Mesenchymal stem cell (in vitro differentiated cells and primary cell): ENCODE measurements around the gene H3-3A.

ENCODE experiments used
- DNase-seq: peaks from one replicate; pipeline ENCODE4 v3.0.0-alpha.2; 2013
- H2AFZ ChIP-seq: one replicate; pipeline ENCODE4 v1.6.1; 2013; ENCODE audit warnings: low read depth, mild to moderate bottlenecking, control low read depth, inconsistent platforms, low read length, moderate library complexity
- H2AK5ac ChIP-seq: 2 replicates; pipeline ENCODE4 v1.6.1; 2013; ENCODE audit warnings: low read length, moderate library complexity, mild to moderate bottlenecking, inconsistent platforms; ENCODE audit not compliant: severe bottlenecking
- H2BK120ac ChIP-seq: one replicate; pipeline ENCODE4 v1.6.1; 2013; ENCODE audit warnings: low read depth, mild to moderate bottlenecking, inconsistent platforms, low read length, moderate library complexity
- H2BK12ac ChIP-seq, 2 experiments: one replicate each; pipeline ENCODE4 v1.6.1; 2013; ENCODE audit warnings: inconsistent platforms in 2 of 2, low read length in 2 of 2, mild to moderate bottlenecking in 2 of 2, moderate library complexity in 2 of 2, control low read depth in 1 of 2
- H2BK15ac ChIP-seq: one replicate; pipeline ENCODE4 v1.6.1; 2013; ENCODE audit warnings: mild to moderate bottlenecking, low read depth, inconsistent platforms; ENCODE audit not compliant: poor library complexity, severe bottlenecking
- H2BK5ac ChIP-seq: 2 replicates; pipeline ENCODE4 v1.6.1; 2013; ENCODE audit warnings: low read depth, mild to moderate bottlenecking, low read length, control low read depth, inconsistent platforms; ENCODE audit not compliant: poor library complexity, severe bottlenecking
- H3K14ac ChIP-seq, 2 experiments: one replicate each; pipeline ENCODE4 v1.6.1; 2013; ENCODE audit warnings: inconsistent platforms in 2 of 2, low read length in 2 of 2, control low read depth in 1 of 2, mild to moderate bottlenecking in 1 of 2, moderate library complexity in 1 of 2
- H3K18ac ChIP-seq, 2 experiments: one replicate each; pipeline ENCODE4 v1.6.1; 2013; ENCODE audit warnings: inconsistent platforms in 2 of 2, low read length in 2 of 2, control low read depth in 1 of 2, low read depth in 1 of 2, mild to moderate bottlenecking in 1 of 2
- H3K23ac ChIP-seq, 2 experiments: one replicate each; pipeline ENCODE4 v1.6.1; 2013; ENCODE audit warnings: inconsistent platforms in 2 of 2, low read length in 2 of 2, mild to moderate bottlenecking in 2 of 2, moderate library complexity in 2 of 2, control low read depth in 1 of 2
- H3K27ac ChIP-seq: 2 replicates; pipeline ENCODE4 v1.5.1; 2013; ENCODE audit warnings: mild to moderate bottlenecking, moderate library complexity, low read length, control low read depth, inconsistent platforms; ENCODE audit not compliant: poor library complexity, severe bottlenecking
- H3K27me3 ChIP-seq, 2 experiments: 2 replicates each; pipeline versions ENCODE4 v1.6.1 to v1.7.0; 2013; ENCODE audit warnings: low read length in 2 of 2, mild to moderate bottlenecking in 2 of 2, moderate library complexity in 2 of 2, control low read depth in 1 of 2, inconsistent platforms in 1 of 2; ENCODE audit not compliant: control insufficient read depth in 1 of 2, insufficient read depth in 1 of 2
- H3K36me3 ChIP-seq, 2 experiments: 2 replicates each; pipeline versions ENCODE4 v1.6.1 to v1.7.0; 2013; ENCODE audit warnings: low read length in 2 of 2, control low read depth in 1 of 2, inconsistent platforms in 1 of 2, low read depth in 1 of 2, mild to moderate bottlenecking in 1 of 2; ENCODE audit not compliant: insufficient read depth in 2 of 2, control insufficient read depth in 1 of 2
- H3K4ac ChIP-seq, 2 experiments: one replicate each; pipeline ENCODE4 v1.6.1; 2013; ENCODE audit warnings: inconsistent platforms in 2 of 2, low read length in 2 of 2, mild to moderate bottlenecking in 2 of 2, moderate library complexity in 2 of 2, control low read depth in 1 of 2, low read depth in 1 of 2
- H3K4me1 ChIP-seq: 2 replicates; pipeline ENCODE4 v1.6.1; 2013; ENCODE audit warnings: low read depth, low read length, control low read depth; ENCODE audit not compliant: control insufficient read depth, insufficient read depth
- H3K4me2 ChIP-seq: 2 replicates; pipeline ENCODE4 v1.6.1; 2013; ENCODE audit warnings: low read length, mild to moderate bottlenecking, inconsistent platforms; ENCODE audit not compliant: poor library complexity, severe bottlenecking
- H3K4me3 ChIP-seq, 2 experiments: 2 replicates each; pipeline versions ENCODE4 v1.5.1 to v1.7.0; 2013; ENCODE audit warnings: low read length in 2 of 2, mild to moderate bottlenecking in 2 of 2, control low read depth in 1 of 2, low read depth in 1 of 2; ENCODE audit not compliant: insufficient read depth in 1 of 2
- H3K79me1 ChIP-seq: replicated peaks from 2 replicates; pipeline ENCODE4 v1.6.1; 2013; ENCODE audit warnings: mild to moderate bottlenecking, control low read depth, low read length, inconsistent platforms; ENCODE audit not compliant: poor library complexity, severe bottlenecking
- H3K9ac ChIP-seq: 2 replicates; pipeline ENCODE4 v1.7.0; 2013; ENCODE audit warnings: mild to moderate bottlenecking, low read length, moderate library complexity
- H3K9me3 ChIP-seq: 2 replicates; pipeline ENCODE4 v1.7.0; 2013; ENCODE audit warnings: mild to moderate bottlenecking, low read length; ENCODE audit not compliant: control insufficient read depth
- H4K8ac ChIP-seq: one replicate; pipeline ENCODE4 v1.6.1; 2013; ENCODE audit warnings: inconsistent platforms, mild to moderate bottlenecking, low read length, moderate library complexity
- H4K91ac ChIP-seq: one replicate; pipeline ENCODE4 v1.6.1; 2013; ENCODE audit warnings: mild to moderate bottlenecking, low read length, inconsistent platforms
- WGBS: methylation state at CpG from one replicate; pipeline ENCODE4 v1.1.7; 2013; ENCODE audit warnings: mixed read lengths; 5-methylcytosine and 5-hydroxymethylcytosine counted together

Gene H3-3A

DNA sequence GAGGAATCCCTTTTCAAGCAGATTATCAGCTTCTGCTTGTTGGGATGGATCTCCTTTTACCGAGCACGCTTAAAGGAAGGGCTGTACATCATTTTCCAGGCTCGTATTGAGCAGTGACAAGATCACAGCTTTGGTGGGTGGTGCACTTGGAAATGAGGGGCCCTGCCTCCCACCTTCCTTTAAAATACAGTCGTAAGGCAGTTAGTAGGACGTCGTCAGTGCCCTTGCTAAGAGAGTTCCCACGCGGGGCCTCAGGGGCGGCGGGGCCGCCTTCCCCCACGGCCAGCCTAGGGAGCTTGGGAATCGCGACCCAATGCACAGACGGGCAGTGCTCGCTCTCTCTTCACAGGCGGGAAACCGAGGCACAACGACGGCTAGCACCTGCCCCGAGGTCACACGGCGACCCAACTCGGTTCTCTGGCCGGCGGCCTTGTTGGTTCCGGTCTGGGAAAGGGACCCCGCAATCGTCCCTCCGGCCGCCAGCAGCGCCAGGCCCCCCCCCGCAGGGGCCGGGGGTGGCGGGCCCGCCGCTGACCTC lies 58.6 kb downstream of the H3-3A start:
- Histone ChIP-seq H3K27ac (no peak overlapping the region), H2BK5ac (no peak overlapping the region), H2BK12ac (peak overlapping the region in 1 of 2 experiments; percentile 45), H3K4ac (no peak overlapping the region), H3K4me3 (peak overlapping the region in 1 of 2 experiments; percentile 37), H4K8ac (no peak overlapping the region), H3K9ac (no peak overlapping the region), H3K14ac (no peak overlapping the region), H3K79me1 (no peaks in the 10 kb centered on the region), H3K4me1 (peaks cover 9% of the 10 kb centered on the region), H3K9me3 (no peaks in the 10 kb centered on the region), H3K27me3 (peaks cover 0 to 21% of the 10 kb centered on the region in 2 experiments), H4K91ac (no peak overlapping the region), H2AK5ac (no peak overlapping the region), H2BK15ac (no peak overlapping the region), H3K4me2 (peak overlapping the region; percentile 94), H3K18ac (no peak overlapping the region), H2AFZ (no peak overlapping the region), H3K36me3 (no peaks in the 10 kb centered on the region), H3K23ac (peak overlapping the region in 1 of 2 experiments; percentile 19), H2BK120ac (no peak overlapping the region)
- 9% methylated on average over 37 of the region's 37 CpGs for WGBS
- no peak for DNase-seq
